Globus pallidus (tissue), 1 donor: ENCODE measurements around the gene REM2.

Experiments used
- DNase-seq: peaks from one replicate; pipeline ENCODE4 v3.0.0-alpha.2; 2015; ENCODE audit warnings: low spot score

REM2 gene

DNA sequence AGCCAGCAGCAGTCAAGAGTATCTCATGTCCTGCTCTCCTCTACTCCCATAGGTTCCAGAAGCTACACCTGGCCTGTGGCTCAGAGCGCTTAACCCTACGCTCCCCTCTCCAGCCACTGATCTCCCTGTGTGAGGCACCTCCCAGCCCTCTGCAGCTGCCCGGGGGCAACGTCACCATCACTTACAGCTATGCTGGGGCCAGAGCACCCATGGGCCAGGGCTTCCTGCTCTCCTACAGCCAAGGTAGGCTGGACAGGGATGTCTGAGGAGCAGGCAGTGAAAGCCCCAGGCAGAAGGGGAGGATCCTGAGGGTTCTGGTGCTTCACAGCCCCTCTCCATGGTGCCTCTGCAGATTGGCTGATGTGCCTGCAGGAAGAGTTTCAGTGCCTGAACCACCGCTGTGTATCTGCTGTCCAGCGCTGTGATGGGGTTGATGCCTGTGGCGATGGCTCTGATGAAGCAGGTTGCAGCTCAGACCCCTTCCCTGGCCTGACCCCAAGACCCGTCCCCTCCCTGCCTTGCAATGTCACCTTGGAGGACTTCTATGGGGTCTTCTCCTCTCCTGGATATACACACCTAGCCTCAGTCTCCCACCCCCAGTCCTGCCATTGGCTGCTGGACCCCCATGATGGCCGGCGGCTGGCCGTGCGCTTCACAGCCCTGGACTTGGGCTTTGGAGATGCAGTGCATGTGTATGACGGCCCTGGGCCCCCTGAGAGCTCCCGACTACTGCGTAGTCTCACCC lies 7.8 kb upstream of the REM2 start:
- no peak for DNase-seq

DNA sequence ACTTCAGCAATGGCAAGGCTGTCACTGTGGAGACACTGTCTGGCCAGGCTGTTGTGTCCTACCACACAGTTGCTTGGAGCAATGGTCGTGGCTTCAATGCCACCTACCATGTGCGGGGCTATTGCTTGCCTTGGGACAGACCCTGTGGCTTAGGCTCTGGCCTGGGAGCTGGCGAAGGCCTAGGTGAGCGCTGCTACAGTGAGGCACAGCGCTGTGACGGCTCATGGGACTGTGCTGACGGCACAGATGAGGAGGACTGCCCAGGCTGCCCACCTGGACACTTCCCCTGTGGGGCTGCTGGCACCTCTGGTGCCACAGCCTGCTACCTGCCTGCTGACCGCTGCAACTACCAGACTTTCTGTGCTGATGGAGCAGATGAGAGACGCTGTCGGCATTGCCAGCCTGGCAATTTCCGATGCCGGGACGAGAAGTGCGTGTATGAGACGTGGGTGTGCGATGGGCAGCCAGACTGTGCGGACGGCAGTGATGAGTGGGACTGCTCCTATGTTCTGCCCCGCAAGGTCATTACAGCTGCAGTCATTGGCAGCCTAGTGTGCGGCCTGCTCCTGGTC lies 7.2 kb upstream of the REM2 start:
- DNase-seq = no peak

DNA sequence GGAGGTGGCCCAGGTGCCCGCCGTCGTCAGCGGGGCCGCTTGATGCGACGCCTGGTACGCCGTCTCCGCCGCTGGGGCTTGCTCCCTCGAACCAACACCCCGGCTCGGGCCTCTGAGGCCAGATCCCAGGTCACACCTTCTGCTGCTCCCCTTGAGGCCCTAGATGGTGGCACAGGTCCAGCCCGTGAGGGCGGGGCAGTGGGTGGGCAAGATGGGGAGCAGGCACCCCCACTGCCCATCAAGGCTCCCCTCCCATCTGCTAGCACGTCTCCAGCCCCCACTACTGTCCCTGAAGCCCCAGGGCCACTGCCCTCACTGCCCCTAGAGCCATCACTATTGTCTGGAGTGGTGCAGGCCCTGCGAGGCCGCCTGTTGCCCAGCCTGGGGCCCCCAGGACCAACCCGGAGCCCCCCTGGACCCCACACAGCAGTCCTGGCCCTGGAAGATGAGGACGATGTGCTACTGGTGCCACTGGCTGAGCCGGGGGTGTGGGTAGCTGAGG lies 6.0 kb upstream of the REM2 start:
- DNase-seq = no peak

DNA sequence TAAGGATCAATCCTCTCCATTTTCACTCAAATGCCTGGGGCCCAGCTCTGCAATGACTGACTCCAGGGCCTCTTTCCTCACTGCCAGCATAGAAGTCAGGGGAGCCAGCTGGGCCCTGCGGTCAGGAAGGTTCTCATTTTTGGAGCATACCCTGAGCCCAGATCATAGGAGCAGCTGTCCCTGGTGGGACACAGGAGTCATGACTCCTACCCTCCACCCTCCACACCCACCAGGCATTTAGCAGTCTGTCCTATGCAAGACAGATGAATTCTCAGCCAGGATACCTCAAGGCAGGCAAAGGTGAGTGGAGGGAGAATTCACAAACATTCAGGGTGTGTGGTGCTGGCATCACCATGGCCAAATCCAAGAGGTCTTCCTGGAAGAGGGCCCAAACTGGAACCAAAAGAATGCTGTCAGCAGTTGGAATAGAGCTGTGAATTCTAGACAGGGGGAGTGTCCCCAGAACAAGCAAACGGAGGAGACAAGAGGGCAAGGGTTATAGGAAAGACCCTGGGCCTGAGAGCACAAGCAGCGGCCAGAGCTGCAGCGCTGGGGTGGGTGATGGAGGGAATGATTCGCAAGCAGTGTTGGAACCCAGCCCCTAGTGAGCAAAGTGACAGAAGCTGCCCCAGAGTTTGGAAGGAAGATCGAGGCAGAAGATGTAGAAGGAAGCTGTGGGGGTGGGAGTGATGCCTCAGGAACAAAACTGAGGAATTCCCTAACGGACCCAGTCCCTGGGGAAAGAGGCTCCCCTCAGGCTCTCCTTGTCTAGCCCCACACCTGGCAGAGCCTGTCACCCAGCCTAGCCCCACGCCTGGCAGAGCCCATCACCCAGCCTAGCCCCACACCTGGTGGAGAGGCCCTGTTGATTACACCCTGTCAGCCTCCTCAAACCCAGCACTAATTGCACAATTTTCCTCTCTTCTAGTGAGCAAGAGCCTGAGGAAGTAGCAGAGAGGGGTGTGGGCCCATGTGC lies 4.5 kb upstream of the REM2 start:
- DNase-seq = no peak

DNA sequence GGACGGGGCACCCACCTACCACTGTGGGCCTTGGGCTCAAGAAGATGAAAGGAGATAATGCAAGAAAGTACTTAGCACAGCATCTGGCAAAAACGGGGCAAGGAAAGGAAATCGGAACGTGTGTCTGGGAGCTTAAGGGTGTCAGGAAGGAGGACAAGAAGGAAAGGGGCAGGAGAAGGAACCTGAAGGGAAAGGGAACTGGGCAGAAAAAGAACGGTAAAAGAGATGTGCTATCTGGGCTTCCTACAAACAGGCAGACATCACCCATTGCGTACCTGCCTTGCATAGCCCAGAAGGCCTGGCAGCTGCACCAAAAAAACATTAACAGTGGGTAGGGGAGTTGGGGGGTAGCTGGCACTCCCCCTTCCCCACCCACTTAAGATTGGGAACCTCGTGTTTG lies 958 bp upstream of the REM2 start:
- no peak for DNase-seq

DNA sequence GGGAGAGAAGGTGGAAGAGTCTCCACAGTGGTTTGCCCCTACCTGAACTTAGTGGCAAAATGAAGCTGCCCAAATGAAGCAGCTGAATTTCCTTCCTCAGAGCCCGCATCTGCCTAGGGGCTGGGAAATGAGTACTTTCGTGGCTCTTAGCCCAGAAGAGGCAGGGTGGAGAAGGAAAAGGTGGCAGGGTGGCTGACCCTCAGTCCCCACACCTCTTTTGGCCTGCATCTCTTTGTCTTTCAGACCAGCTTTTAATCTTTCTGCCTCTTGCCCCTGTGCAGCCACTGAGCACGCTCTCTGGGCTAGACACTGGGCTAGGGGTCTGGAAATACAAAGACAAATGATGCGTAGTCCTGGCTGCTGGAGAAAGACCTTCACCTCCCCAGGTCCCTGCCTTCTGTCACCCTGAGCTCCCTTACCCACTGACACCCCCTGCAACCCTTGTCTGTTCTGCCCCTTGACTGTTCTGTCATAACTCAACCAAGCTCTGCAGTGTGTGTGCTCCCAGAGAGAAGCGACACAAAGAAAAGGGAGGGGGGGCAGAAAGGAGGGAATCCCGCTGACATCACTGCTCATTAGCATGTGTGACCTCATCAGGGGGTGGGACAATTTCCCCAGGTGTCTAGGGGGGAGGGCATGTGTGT lies 371 bp upstream of the REM2 start:
- peak; percentile 47 for DNase-seq

DNA sequence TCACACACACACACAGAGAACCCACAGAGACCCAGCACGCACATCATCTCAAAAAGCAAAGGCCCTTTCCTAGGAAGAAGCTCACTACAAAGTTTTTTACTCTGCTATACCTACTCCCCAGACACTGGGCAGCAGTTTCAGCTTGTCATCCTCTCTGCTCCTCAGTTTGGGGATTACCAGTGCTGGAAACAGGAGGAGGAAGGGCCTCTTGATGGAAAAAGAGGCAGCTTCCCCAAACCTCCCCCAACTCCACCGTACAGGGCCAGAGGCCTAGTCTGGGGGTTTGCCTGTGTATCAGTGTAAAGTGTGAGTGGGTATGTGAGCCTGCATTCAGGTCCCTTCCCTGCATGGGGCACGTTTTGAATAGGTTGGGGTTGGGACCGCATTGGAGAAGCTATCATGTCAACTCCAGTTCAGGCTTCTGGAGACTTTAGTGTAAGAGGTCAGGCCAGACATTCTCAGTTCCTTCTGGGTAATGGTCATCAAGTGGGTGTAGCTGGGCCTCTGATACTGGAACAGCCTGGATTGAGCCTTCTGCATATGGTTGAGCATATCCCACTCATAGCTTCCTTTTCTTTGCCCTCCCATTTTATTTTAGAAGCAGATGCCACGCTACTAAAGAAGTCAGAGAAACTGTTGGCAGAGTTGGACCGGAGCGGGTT lies 1.2 kb downstream of the REM2 start:
- no peak for DNase-seq

DNA sequence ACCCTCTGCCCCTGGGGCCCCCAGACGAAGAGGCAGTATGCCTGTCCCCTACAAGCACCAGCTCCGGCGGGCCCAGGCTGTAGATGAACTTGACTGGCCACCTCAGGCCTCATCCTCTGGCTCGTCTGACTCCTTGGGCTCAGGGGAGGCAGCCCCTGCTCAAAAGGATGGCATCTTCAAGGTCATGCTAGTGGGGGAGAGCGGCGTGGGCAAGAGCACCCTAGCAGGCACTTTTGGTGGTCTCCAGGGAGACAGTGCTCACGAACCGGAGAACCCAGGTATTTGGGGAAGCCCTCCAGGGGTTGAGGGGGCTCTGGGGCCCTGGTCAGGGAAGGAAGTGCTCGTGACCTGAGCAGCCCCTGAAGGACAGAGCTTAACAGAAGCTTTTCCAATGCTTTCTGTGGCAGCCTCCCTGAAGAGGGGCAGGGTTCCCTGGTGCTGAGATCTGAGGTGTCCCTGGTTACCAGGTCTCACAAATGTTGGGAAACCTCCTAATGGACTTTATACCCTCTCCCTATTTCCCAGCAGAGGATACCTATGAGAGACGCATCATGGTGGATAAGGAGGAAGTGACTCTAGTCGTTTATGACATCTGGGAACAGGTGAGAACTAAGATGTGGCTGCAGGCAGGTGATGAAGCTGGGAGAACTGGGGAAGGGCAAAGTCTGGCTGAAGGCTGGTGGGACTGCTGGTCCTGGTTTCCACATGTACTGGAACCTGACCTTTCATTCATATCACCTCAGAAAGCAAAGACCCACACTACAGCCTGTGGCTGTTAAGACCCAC lies 1.9 kb downstream of the REM2 start:
- no peak for DNase-seq

DNA sequence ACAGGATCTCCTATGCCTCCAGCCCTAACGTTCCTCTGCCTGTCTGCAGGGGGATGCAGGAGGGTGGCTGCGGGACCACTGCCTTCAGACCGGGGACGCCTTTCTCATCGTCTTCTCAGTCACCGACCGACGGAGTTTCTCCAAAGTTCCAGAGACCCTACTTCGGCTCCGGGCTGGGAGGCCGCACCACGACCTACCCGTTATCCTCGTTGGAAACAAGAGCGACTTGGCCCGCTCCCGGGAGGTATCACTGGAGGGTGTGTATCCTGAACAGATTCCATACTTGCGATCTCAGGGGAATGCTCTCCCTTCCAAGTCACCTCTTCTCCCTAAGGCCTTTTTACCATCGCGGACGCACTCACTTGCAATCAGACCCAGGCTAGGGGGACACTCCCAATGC lies 3.0 kb downstream of the REM2 start:
- no peak for DNase-seq

DNA sequence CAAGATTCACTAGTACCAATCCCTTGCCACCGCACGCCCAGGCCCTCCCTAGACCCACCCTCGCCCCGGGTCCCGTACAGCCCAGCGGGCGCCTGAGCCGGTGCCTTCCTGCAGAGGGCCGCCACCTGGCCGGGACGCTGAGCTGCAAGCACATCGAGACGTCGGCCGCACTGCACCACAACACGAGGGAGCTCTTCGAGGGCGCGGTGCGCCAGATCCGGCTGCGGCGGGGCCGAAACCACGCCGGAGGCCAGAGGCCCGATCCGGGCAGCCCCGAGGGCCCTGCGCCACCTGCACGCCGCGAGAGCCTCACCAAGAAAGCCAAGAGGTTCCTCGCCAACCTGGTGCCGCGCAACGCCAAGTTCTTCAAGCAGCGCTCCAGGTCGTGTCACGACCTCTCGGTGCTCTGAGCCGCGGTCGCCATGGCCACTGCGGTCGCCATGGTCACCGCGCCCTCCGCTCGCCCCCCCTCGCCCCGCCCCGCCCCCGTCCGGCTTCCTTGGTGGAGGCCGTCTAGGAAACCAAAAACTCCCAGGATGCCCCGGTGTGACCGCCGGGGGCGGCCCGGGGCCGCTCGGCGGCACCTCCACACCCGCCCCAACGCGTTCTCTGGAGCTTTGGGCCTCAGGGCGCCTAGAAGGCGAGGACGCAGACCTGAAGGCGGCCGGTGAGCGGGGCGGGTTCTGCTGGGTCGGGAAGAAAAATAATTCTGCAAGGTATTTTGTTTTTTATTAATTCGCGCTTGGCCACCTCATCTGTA lies 3.7 kb downstream of the REM2 start:
- no peak for DNase-seq

DNA sequence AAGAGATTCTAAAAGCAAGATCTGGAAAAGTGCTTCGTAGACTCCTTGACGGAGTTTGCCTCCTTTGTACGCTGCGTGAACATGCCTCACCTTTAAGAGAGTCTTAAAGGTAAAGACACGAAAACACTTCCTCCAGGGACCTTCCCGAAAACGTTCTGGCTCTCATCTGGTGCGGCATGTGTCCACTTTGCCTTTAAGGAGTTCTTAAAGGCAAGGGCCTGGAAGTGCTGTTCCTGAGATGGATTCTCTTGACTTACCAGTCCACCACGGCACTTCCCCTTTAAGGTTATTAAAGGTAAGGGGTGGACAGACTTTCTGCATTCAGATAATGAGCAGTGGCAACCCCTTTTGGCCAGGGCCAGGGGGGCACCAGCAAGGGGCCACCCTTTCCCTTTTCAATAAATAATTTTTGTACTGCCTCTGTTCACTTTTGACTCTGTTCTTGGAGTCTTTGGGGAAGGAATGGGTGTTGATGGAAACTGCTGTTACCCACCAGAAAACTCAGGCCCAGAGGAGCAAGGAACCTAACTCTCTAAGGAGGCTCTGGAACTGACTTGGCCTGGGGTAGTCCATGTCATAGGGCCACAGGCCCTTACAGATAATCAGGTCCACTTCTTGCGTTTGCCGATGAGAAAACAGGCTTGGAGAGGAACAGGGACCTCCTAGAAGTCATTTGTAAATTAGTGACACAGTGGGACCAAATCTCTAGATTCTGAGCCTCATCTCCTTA lies 4.4 kb downstream of the REM2 start:
- no peak for DNase-seq

DNA sequence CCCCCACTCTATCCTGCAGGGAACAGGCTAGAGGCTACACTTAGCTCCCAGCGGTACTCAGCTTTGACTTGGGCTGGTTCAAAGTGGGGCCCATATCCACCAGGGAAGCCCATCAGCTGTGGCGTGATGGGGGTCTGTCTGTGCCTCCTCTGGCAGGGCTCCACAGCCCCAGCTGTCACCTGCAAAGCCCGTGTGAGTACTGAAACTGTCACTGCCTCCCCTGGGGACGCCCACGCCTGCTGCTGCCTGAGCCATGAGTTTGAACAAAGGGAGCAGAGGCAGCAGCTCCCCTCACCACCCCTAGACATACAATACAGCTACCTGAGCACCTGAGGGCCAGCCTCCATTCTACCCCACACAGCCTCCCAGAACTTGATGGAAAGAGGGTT lies 5.0 kb downstream of the REM2 start:
- no peak for DNase-seq

DNA sequence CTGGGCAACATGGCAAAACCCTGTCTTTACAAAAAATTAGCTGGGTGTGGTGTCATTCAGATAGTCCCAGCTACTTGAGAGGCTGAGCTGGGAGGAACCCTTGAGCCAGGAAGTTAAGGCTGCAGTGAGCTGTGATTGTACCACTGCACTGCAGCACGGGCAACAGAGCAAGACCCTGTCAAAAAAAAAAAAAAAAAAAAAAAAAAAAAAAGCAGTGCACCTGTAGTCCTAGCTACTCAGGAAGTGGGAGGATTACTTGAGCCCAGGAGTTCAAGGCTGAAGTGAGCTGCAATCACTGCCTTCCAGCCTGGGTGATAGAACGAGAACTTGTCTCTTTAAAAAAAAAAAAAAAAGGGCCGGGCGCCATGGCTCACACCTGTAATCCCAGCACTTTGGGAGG lies 5.6 kb downstream of the REM2 start:
- no peak for DNase-seq

DNA sequence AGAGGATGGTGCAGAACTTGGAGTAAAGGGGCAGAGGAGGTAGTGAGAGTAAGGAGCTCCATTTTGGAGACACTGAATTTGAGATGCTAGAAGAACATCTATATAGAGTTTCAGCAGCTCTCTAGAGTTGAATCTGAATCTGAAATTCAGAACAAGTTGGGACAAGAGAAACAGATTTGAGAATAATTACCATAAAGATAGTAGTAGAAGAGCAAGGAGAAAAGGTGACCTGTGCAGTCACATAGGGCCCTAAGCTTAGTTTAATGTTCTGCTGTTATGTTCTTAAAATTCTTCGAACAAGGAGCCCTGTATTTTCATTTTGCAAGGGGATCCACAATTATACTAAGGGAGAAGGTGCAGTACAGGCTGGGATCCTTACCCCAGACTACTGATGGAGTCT lies 7.4 kb downstream of the REM2 start:
- no peak for DNase-seq

DNA sequence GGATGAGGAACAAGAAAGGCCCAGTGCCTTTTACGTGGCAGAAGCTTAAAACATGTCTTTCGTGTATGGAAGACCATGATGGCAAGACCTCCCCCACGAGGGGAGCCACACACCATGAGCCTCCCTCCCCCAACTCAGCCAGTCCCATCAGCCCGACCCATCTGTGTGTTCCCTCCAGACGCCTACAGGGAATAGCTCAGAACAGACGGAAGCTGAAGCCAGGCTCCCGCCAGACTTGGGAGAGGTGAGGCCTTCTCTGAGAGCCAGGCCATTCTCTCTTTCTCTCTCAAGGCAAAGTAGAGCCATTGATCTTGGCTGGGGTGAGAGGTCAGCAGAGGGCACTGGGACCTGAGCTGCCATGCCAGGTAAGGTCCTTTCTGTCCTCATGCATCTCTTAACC lies 9.5 kb downstream of the REM2 start:
- no peak for DNase-seq

DNA sequence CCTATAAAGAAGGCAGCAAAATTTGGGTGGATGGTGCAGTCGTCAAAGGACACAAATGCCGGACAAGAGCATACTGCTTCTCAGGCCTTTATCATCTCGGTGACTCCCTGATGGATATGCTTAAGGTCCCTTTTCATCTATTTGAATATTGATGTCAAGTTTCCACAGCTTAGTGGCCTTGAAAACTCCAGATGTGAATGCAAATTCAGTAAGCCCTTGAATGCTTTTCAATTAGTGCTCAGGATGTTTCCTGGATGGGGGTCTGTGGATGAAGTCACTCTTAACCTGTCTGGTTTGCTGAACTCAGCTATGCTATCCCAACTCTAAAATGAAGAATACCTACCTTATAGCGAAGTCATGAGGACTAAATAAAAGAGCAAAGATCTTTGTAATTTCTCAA lies 10.7 kb downstream of the REM2 start:
- no peak for DNase-seq

DNA sequence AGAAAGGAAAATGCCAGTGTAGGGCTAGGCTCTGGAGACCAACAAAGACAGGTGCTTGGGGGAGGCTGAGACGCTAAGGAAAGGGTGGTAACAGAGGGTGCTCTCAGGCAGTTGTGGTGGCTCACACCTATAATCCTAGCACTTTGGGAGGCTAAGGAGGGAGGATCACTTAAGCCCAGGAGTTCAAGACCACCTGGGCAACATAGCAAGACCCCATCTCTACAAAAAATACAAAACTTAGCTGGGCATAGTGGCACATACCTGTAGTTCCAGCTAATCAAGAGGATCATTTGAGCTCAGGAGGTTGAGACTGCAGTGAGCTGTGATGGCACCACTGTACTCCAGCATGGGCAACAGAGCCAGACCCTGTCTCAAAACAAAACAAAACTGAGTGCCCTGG lies 12.4 kb downstream of the REM2 start:
- no peak for DNase-seq

DNA sequence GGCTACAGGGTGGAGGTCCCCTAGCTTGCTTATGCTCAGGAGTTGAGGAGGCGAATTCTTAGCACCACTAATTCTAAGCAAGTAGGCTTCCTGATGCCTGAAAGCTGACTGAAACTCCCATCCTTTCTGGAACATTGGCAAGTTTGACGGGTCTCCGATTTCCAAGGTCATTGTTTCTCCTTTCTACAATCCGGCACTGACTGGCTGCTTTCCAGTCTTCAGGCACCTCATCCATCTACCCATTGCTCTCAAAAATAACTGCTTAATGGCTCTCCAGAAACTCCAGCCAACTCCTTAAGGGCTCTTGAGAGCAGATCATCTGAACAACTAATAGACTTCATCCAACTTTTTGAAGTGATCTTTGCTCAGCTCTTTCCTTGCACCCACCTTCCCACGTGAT lies 13.3 kb downstream of the REM2 start:
- DNase-seq = no peak

DNA sequence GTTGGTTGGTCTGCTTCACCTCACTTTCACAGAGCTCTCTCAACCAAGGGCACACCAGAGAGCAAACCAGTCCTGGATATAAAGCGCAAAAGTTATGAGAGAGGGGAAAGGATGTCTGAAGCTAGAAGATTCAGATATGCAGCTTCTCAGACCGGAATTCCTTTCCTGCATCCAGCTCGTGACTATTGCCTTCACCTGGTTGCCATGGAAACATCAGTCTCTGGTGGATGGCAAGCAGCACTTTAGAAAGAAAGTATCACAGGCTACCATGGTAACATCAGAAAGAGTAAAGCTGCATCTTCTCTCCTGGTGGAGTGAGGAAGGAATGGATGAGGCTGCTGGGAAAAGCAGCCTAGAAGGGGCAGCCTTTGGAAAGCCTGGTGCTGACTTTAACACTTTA lies 13.7 kb downstream of the REM2 start:
- no peak for DNase-seq

DNA sequence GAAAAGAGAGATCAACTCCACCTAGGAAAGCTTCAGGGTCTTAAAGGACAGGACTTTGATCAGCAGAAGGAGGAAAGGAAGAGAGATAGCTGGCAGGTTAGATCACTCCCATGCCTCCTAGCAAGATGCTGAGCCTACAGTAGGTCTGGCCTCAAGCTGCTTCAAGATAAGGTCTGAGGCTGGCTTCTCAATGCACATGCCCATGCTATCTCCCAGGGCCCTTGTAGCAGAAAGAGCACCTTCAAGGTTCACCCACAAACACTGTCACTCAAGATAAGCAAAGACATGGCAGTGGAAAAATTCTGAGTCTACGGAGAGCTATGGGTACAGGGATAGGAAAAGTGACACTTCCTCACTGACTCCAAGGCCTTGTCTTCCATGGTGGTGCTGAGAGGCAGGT lies 14.3 kb downstream of the REM2 start:
- no peak for DNase-seq
